HS-27A (cell line): ENCODE measurements around the gene PRSS53.

Source experiments
- DNase-seq: peaks from one replicate; pipeline ENCODE4 v3.0.0-alpha.2; 2012; ENCODE audit warnings: low read depth, missing footprints

Gene PRSS53

DNA sequence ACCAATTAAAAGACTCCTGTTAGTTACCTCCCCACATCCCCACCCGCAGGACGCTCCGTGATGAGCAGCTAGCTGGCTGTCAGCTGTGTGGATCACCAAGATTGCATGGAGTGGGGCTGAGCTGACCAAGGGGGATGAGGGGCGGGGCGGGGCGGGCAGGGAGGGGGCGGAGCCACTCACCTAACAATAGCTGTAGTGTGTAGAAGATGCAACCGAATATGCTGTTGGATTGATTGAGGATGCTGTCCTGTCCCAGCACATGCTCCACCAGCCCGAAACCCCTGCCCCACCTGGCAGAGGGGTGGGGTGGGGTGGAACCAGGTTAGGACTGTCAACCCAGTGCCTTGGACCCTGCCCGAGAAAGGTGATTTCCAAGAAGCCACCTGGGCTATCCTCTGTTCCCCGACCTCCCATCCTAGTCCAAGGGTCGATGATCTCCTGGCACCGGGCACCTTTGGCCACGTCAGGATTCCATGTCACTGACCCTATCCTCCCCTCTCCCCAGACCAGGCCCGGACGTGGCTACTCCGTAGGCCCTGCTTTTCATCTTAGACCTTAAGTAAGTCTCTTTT lies 4.5 kb upstream of the PRSS53 start:
- no peak for DNase-seq

DNA sequence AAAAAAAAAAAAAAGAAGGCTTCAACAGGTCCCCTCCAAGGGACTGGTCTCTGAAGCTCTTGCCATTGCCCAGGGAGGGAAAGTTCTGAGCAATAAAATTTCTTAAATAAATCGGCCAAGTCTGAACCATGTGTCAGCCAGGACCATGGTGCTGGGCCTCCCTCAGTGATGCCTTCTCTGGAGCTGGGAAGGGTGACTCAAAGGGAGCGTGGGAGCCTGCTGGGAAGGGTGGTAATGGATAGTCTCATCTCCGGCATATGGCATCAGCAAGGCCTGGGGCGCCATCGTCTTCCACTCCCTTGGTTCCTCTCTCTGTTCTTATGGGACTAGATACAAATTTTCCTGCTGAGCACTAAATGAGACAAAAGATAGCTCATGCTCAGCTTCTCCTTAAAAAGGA lies 3.6 kb upstream of the PRSS53 start:
- DNase-seq, result no peak

DNA sequence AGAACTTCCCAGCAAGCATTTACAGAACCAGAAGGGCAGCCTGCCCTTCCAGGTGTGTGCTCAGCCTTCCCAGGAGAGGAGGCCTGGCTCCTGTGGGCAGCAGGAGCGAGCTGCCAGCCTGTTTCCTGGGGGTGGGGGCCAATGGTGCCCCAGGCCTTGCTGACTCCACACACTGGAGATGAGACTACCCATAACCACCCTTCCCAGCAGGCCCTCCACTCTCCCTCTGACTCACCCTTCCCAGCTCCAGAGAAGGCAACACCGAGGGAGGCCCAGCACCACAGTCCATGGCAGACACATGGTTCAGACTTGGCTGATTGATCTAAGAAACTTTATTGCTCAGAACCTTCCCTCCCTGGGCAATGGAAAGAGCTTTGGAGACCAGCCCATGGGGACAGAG lies 1.8 kb upstream of the PRSS53 start:
- DNase-seq, result no peak

DNA sequence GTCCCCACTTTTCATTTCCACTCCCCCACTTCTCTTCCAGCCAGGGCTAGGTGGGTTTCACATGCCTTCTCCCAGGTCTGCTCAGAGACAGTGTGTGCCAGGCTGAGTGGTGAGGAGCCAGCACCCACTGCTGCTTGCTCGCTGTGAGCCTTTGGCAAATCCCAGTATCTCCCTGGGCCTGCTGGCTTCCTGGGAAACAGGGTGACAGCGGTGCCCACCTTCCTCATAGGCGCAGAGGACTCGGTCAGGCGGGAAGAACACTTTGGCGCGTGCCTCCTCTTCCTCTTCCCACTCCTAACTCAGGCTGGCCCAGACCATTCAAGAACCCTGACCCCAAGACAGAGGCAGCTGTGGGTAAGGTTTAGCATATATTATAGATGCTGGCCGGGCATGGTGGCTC lies 456 bp upstream of the PRSS53 start:
- no peak for DNase-seq

DNA sequence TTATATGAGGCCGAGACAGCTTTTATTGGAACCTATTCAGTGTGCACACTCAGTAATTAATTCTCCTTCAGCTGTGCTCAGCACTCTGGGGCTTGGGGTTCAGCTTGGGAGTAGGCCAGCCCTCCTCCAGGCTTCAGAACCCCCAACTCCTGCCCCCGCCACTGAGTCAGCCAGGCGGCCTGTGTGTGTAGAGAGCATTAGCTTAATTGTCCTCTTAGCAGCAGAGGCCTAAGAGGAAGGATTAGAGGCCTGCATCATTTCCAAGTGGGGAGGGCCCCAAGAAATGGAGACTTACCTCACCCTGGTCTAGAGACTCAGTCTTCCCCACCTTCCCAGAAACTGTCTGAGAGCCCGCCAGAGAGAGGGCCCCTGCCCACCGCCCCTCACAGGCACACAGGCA lies 772 bp downstream of the PRSS53 start:
- DNase-seq, result no peak

DNA sequence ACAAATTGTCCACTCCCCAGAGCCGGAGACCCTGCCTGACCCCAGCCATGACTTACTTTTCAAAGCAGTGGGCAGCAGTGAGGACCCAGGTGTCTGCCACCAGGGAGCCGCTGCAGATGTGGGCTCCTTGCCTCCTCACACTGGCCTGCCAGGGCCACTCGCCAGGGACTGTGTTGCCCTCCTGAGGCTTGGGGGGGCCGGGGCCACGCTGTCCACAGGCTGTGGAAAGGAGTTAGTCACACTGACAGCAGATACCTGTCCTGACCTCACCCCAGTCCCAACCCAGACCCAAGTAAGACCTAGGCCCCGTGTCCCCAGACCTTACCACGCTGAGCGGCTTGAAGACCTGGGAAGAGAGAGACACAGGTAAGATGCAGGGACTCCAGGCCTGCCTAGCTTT lies 1.3 kb downstream of the PRSS53 start:
- DNase-seq, result no peak

DNA sequence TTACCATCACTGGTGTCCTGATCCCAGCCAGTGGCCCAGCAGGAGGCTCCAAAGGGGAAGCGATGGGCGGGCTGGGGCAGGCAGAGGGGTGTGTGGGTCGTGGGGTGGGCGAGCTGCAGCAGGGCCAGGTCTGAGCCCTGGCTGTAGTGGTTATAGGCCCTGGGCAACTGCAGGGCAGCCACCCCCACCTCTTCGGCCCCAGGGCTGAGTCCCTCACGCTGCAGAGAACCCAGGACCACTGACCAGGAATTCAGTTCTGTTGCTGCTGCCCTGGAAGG lies 2.2 kb downstream of the PRSS53 start:
- no peak for DNase-seq

DNA sequence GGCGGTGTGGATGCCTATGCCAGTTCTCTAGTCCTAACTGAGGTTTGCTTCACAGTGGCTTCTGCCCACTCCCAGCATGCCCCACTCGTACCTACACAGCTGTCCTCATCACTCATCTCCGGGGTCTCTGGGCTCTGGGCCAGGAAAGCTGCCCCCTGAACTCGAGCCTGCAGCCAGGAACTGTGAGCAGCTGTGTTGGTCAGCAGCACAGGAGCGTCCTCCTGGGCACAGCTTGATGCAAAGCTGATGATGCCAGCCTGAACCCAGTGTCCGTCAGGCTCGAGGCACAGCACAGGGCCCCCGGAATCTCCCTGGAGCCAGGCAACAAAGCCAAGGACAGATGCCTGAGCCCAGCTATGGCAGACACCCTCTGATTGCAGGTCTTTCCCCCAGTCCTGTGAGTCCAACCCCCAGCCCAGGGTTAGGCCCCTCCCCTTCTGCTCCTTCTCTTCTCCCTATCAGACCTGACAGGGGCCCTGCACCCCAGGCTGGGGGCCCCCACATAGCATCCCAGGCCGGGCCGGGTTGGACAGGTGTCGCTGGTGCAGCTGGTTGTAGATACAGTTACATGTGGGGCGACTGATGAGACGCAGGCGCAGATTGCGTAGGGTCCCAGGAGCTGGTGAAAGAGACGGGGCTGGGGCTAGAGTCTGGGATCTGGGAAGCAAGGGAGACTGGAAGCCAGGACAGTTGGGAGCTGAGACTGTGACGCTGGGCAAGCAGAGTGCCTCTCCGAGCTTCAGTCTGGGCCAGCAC lies 2.7 kb downstream of the PRSS53 start:
- no peak for DNase-seq

DNA sequence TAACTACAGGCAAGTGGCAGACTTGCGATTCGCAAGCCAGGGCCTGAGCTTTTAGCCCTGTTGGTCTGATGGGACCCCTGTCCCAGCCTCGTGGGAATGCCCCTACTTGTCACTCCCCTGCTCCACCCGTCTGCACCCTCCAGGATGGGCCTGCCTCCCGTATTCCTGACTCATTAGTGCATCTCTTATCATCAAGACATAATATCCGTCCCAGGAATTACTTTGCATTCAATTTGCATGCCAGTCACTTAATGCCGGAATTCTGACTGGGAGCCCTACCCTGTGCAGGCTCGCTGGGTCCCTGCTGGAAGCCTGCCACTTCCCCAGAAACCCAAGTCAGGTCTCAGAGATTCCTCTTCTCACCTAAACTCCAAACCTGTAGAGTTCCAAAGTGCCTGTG lies 3.3 kb downstream of the PRSS53 start:
- no peak for DNase-seq

DNA sequence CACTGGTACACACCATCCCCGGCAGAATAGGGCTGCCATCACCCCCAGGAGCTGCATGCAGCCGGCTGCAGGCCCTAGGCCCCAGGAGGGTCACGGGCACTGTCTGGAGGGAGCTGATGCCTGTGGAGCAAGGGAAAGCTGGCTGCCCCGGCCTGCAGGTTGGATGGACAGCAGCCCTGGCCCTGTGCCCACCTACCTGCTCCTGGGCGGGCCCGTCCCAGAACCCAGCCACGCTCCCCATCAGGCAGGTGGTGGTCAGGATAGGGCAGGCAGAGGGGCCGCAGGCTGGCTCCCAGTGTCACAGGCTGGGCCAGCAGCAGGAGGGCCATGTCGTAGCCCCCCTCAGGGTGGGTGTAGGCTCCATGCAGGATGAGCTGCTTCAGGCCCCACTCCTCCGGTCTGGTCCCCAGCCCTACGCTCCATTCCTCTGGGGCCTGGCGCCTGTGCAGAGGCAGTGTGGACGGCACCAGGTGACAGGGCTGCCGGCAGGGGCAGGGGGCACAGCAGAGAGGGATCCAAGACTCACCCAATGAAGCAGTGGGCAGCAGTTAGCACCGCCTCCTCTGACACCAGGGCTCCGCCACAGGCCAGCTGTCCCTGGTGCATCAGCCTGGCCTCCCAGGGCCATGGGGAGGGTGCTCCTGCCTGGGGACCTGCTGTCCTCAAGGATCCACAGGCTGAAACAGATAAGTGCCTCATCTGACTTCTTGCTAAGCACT lies 4.0 kb downstream of the PRSS53 start:
- DNase-seq, result no peak

DNA sequence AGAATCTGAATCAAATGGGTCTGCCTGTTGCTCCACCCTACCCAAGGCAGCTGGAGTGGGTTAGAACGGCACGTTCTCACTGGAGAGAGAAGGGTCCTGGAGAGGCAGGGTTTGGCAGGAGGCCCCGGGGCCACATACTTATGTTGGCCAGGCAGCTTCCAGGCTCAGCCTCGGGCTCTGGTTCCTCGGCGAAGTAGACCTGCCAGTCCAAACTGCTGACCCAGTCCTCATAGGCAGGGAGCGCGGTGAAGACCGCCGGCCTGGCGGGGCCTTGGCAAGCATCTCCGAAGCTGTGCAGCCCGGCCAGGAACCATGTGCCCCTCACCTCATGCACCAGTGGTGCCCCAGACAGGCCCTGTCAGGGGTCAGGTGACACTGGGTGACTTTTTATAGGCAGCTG lies 4.8 kb downstream of the PRSS53 start:
- DNase-seq, result no peak

DNA sequence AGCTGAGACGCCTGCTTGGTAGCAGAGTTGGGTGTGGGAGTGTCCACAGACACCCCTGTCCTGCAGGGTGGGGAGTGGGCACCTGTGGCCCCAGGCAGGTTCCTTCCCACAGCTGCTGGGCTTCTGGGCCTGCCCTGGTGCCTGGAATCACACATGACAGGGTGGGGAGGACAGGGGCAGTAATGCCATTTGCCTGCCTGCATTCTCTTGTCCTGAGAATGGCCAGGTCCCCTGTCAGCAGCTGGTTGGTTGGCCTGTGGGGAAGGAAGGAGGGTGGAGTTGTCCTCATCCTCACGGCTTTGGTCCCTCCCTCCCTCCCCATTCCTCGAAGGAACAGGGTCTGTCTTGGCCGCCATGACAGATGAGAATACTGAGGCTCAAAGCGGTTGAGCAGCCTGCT lies 5.2 kb downstream of the PRSS53 start:
- DNase-seq, result no peak

DNA sequence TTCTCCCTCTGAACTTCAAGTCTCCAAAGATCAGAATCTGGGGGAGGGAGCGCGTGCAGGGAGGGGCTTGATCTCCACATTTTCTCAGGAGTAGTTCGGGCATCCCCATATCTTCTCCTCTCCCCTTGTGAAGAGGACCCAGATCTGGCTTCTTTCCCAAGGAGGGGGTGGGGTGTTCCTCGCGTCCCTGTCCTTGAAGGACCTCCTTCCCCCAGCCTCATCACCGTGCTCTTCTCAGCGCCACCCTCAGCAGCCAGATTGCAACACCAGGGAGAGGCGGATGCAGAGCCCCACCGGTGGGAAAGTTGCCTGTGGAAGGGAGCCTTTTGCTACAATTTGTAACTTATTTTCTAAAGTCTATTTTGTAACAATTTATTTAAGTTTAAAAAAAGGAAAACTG lies 5.7 kb downstream of the PRSS53 start:
- no peak for DNase-seq

DNA sequence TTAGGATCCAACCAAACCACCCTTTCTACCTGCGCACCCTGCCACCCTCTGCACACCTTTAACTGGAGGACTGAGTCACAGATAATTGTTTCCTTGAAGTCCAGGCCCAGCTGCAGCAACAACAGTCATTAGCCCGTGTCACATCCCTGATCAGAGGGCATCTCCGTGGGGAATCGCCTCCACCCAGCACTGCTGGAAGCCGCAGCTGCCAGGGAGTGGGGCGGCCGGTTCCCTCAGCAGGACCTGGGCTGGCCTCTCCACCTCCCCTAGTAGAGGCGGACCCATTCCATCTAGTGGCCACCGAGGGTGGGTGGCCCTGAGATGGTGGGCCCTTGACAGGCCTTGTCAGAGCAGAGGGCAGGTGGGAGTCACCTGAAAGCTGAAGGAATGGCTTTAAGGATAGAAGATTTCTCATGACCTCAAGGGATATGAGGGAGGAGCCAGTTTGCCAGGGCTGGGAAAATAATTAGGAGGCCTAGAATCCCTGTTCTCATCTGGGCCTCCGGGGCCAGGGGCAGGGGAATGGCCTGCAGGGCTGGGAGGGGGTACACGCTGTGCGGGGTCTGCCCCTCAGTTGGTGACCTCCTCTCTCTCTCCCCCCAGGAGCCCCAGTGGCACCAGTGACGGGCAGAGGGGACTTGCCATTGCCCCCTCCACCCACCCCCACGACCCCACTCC lies 6.2 kb downstream of the PRSS53 start:
- no peak for DNase-seq

DNA sequence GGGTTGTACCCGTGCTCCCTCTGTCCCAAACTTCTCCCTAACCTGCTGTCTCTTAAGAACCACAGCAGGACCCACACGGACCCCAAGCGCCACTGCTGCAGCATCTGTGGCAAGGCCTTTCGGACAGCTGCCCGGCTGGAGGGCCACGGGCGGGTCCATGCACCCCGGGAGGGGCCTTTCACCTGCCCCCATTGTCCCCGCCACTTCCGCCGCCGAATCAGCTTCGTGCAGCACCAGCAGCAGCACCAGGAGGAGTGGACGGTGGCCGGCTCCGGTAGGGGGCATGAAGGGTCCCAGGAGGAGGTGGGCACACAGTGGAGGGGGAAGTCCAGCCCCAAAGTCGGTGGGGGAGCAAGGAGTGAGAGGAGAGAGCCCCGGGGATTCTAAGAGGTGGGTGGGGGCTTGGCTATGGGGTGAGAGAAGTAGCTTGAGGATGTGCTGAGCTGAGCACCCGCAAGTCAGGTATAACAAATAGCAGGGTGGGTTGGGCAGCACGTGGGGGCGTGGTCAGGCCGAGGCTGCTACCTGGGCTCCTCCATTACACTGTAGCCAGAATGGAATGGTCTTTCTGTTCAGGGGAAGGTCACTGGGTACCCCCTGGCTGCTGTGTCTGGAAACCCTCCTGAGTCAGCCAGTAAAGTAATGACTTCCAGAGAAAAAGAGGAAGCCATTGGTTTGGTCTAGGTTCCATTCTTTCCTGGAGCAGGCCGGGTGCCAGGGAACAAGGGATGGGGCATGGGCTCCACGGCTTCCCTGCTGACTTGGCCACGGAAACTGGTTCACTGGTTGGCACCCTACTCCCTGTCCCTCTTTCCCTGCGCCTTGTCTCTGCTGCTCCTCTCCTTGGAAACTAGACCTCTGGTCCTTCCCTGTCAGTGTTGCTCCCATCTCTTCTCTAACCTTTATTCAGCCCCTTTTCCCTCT lies 7.1 kb downstream of the PRSS53 start:
- no peak for DNase-seq

DNA sequence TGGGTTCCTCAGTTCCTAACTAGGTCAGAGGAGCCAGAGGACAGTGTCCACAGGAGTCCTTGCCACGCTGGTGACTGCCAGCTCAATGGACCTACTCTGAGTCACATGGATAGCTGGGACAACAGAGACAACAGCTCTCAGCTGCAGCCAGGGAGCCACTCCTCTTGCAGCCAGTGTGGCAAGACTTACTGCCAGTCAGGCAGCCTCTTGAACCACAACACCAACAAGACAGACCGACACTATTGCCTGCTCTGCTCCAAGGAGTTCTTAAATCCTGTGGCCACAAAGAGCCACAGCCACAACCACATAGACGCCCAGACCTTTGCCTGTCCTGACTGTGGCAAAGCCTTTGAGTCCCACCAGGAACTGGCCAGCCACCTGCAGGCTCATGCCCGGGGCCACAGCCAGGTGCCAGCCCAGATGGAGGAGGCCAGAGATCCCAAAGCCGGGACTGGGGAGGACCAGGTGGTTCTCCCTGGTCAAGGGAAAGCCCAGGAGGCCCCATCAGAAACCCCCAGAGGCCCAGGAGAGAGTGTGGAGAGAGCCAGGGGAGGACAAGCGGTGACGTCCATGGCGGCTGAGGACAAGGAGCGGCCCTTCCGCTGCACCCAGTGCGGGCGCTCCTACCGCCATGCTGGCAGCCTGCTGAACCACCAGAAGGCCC lies 7.9 kb downstream of the PRSS53 start:
- no peak for DNase-seq

DNA sequence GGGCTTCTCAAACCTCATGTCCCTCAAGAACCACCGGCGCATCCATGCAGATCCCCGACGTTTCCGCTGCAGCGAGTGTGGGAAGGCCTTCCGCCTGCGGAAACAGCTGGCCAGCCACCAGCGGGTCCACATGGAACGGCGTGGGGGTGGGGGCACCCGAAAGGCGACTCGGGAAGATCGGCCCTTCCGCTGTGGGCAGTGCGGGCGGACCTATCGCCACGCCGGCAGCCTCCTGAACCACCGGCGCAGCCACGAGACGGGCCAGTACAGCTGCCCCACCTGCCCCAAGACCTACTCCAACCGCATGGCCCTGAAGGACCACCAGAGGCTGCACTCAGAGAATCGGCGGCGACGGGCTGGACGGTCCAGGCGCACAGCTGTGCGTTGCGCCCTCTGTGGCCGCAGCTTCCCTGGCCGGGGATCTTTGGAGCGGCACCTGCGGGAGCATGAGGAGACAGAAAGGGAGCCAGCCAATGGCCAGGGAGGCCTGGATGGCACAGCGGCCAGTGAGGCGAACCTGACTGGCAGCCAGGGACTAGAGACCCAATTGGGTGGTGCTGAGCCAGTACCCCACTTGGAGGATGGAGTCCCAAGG lies 8.6 kb downstream of the PRSS53 start:
- DNase-seq, result no peak

DNA sequence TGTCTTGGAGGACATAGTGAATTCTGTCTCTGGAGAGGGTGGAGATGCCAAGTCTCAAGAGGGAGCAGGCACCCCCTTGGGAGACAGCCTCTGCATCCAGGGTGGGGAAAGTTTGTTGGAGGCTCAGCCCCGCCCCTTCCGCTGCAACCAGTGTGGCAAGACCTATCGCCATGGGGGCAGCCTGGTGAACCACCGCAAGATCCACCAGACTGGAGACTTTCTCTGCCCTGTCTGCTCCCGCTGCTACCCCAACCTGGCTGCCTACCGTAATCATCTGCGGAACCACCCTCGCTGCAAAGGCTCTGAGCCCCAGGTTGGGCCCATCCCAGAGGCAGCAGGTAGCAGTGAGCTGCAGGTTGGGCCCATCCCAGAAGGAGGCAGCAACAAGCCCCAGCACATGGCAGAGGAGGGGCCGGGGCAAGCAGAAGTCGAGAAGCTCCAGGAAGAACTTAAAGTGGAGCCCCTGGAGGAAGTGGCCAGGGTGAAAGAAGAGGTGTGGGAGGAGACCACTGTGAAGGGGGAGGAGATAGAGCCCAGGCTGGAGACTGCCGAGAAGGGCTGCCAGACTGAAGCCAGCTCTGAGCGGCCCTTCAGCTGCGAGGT lies 9.3 kb downstream of the PRSS53 start:
- no peak for DNase-seq

DNA sequence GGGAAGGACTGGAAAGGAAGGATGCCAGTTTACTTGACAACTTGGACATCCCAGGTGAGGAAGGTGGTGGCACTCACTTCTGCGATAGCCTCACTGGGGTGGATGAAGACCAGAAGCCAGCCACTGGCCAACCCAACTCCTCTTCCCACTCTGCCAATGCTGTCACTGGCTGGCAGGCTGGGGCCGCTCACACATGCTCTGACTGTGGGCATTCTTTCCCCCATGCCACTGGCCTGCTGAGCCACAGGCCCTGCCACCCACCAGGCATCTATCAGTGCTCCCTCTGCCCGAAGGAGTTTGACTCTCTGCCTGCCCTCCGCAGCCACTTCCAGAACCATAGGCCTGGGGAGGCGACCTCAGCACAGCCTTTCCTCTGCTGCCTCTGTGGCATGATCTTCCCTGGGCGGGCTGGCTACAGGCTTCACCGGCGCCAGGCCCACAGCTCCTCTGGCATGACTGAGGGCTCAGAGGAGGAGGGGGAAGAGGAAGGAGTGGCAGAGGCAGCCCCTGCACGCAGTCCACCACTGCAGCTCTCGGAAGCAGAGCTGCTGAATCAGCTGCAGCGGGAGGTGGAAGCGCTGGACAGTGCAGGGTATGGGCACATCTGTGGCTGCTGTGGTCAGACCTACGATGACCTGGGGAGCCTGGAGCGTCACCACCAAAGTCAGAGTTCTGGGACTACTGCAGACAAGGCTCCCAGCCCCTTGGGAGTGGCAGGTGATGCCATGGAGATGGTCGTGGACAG lies 10.0 kb downstream of the PRSS53 start:
- no peak for DNase-seq
